Stimulated activated CD8-positive, alpha-beta memory T cell treated with anti-CD3 and anti-CD28 coated beads, Interleukin-15, amount 100 ng/mL, for 48 hours (primary cell): ENCODE results near the gene ABCG1.
A peak's percentile ranks its signal among the peaks of the same experiment; 100 is the strongest.
"Not testable (repeated sequence)": the region's sequence is repeated elsewhere in the genome, so short reads cannot be mapped to it uniquely, and the experiment has no call there.

Experiments
- DNase-seq, 2 donors: peaks; one replicate each; pipeline ENCODE4 v3.0.0-alpha.2; 2020; ENCODE audit warnings: low read depth in 2 of 2

ABCG1 gene

DNA sequence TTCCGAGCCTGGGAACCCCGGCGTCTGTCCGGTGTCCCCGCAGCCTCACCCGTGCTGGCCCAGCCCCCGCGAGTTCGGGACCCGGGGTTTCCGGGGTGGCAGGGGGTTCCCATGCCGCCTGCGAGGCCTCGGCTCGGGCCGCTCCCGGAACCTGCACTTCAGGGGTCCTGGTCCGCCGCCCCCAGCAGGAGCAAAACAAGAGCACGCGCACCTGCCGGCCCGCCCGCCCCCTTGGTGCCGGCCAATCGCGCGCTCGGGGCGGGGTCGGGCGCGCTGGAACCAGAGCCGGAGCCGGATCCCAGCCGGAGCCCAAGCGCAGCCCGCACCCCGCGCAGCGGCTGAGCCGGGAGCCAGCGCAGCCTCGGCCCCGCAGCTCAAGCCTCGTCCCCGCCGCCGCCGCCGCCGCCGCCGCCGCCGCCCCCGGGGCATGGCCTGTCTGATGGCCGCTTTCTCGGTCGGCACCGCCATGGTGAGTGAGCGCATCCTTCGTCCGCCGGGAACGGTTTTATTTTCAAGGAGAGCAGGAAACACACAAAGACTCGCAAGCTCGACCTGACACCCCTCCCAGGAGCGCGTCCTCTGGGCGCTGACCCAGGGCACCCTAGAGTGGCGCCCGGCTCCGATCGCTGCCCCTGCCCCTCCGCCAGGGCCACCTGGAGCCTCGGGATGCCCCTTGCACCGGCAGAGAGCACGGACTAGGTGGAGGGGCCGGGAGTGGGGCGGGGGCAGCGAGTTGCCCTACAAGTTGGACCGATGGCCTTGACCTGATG lies at the start of gene ABCG1:
Gene ABCG1 (plus strand): TSS at position 305 of the 770 bp plus-strand sequence. CDS start 123 bp downstream, at position 428.
- no peak for DNase-seq

DNA sequence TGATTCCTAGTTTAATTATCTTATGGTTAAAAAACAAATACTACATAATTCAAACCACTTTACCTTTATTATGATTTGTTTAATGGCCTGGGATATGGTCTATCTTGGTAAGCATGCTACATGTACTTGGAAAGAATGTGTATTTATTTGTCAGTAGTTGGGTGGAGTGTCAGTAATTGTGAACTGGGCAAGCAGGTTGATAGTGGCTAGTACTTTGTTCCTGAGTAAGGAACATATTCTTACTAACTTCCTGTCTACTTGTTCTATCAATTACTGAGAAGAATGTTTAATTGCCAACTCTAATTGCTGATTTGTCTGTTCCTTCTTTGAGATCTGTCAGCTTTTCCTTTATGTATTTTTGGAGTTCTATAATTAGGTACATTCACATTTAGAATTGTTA lies 49.2 kb upstream of the ABCG1 start:
- DNase-seq = no peak

DNA sequence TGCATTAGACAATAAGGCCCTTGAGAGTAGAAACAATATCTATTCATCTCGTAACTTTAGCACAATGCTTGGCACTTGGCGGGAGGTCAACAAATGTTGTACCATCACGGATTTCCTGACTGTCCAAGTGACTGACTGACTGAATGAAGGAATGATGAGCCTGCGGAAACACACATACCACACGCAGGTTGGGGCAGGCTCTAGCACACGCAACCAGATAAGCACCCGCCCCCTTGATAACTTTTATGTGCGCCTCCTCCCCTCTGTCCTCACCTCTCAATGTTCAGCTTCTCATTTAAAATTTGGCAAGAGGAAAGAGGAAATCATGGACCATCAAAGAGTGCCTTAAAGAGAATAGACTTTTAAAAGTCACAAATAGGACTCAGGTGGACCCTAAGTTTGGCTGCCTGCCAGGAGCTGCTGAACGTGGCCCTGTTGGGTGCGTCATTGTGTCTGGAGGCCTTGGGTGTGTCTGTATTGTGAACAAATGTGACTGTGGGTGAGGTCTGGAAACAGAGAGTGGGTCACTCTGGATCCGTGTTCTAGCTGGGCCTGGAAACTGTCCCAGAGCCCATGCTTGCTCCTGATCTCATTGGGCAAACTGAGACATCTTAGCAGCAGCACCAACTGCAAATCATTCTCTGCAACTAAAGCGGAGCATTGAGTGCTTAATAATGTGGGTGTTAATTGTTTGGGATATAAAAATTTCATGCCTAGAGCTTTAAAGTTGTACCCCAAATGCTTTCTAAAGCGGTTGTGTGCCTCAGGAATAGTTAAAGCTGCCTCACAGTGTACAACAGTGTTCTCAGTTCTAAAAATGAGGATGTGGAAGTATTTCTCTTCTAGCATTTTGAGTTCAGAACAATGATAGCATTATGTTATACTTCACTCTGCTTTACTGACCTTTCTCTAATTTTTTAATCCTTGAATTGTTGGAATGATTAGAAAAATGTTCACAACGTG lies 47.6 kb upstream of the ABCG1 start:
- no peak for DNase-seq

DNA sequence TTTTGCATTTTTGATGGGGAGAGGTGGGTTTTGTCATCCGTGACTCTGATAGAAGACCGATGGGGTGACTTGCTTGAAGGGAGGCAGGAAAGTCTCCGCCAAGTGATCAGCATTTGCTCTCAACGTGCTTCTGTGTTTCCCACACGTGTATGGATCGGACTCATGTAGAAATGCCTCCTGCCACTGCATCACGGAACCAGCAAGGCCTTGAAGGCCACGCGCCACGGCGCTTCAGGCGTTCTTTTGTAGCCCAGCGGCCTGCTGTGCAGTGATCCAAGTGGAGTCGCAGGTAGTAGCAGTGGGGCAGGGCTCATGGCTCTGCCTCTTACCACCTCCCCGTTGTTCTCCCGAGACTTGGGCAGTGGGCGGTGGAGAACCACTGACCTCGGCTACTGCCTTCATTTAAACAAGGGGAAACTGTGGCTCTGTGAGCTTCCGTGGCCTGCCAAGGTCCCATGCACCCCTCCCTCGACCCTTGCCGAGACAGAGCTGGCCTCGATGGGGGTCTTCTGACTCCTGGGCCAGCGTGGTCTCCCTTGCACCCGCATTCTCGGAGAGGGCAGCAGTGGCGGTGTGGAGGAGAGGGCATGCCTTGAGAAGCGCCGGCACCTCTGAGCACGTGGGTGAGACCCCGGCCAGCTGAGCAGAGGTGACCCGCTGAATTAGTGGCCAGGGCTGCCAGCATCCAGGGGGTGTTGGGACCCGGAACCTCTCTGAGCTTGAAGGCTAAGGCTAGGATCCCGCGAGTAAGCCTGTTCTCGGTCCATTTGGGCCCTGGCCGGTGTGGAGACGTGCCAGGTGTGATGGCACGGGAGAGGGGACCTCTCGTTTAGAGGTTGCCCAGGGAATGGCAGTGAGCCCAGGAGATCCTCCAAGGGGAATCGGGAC lies 46.1 kb upstream of the ABCG1 start:
- DNase-seq = no peak

DNA sequence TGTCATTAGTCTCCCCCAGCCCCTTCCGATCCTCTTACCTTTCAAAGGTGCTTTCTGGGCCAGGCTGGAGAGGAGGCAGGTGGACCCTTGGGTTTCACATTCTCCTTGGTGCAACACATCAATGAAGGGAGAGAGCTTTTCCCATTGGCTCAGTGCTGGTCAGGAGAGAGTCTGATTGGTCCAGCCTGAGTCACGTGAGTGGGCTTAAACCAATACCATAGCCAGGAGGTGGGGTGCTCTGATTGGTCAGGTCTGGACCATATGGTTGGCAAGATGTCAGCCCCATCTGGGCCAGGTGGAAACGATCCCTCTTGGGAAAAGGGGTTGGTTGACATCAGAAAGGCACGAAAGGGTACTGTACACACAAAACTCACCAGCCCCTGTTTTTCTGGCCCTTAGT lies 44.8 kb upstream of the ABCG1 start:
- no peak for DNase-seq

DNA sequence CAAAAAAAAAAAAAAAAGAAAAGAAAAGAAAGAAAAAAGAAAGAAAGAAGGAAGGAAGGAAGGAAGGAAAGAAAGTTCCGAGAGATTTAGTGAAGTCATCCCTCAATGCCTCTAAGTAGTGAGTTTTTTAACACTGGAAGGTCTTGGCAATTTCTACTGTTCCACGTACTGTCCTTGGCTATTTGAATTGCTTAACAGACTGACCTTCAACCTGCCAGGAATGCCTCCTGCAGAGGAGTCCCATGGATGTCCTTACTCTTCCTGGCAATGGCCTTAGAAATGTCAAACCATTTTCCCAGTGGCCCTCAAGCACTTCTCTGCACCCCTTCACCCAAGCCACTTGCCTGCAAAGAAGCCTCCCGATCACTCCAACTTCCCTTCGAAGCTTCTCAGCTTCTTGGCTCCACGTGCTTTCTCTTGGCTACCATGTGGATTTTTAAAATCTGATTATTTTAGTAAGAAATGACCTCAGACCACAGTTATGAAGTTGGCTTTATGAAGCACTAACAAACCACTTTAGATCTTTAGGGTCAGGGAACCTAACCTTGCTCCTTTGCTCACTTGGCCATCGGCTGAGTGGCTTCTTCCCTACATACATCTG lies 43.7 kb upstream of the ABCG1 start:
- no peak for DNase-seq

DNA sequence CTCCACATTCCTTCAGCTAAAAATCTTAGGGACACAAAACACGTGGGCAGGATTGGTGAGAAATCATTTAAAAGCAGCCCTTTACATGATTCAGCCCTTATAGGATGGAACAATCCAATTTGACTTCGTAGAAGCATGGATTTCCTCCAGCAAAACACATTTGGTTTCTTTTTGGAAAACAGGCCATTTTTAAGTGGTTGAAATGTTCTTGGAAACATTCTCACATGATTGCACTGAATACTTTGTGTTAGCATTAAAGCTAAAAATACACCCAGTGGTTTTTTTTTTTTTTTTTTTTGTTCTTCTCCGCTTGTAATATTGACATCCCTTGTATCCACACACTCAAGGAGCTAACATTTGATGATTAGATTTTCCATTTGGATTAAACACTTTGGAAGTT lies 42.1 kb upstream of the ABCG1 start:
- DNase-seq = no peak

DNA sequence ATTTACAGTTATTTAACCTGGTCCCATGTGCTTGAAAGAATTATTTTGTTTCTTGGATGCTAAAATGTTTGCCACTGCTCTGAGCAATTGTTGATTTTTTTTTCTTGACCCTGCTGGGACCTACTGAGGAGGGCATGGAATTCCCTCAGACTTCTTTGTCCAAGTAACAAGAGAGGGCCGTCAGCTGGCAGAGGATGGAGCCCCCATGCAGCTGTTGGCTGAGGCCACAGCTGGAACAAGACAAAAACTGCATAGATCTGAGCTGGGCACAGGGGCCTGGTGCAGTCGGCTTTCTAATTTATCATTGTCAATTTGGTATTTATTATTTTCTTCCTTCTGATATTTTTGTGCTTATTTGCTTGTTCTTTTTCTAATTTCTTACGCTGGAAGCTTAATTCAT lies 39.6 kb upstream of the ABCG1 start:
- no peak for DNase-seq

DNA sequence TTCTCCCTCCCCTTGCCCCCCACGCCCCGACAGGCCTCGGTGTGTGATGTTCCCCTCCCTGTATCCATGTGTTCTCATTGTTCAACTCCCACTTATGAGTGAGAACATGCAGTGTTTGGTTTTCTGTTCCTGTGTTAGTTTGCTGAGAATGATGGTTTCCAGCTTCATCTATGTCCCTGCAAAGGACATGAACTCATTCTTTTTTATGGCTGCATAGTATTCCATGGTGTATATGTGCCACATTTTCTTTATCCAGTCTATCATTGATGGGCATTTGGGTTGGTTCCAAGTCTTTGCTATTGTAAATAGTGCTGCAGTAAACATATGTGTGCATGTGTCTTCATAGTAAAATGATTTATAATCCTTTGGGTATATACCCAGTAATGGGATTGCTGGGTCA lies 38.9 kb upstream of the ABCG1 start:
- not testable (repeated sequence) for DNase-seq

DNA sequence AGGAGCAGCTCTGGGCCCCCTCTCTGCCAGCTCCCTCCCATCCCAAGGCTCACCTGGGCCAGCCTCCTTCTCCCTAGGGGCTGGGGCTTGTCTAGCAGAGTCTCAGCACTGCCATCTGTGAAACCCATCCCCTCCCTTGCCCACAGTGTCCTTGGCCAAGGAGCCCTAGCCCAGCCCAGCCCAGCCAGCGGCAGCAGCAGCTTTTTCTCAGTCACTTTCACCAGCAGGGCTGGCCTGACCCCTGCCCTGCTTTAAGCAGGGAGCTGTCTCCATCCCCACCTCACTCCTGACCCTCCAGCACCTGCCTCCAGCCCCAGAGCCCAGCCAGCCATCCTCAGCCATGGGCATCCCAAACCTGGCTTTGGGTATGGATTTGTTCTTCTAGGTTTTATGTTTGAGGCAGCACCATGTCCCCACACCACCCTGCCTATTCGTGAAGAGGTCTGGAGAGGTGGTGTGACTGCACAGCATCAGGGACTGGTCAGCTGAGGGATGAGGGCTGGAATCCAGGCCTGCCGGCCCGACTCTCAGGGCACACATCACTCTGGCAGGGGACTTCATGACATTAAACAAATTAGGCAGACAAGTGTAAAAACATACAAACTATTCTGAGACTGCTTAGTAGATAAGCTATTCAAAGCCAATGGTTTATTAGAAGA lies 36.1 kb upstream of the ABCG1 start:
- DNase-seq = no peak

DNA sequence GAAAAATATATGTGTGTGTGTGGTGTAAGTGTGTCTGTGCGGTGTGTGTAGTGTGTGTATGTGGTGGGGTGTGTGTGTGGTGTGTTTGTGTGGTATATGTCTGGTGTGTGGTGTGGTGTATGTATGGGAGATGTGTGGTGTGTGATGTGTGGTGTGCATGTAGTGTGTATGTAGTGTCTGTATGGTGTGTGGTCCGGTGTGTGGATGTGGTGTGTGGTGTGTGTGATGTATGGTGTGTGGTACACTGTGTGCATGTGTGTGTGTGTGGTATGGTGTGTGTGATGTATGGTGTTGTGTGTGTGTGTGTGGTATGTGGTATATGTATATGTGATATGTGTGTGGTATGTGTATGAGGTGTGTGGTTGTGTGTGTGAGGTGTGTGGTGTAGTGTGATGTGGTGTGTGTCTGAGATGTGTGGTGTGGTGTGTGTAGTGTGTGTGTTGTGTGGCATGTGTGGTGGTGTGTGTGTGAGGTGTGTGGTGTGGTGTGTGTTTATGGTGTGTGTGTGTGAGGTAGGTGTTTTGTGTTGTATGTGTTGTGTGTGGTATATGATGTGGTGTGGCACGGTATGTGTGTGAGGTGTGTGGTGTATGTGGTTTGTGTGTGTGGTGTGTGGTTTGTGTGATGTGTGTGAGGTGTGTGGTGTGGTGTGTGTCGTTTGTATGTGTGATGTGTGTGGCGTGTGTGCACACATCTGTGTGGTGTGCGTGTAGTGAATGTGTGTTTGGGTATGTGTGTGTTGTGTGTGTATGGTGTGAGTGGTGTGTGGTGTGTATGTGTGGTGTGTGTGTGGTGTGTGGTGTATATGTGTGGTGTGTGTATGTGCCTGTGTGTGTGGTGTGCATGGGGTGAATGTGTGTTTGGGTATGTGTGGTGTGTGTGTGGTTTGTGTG lies 35.3 kb upstream of the ABCG1 start:
- DNase-seq = no peak

DNA sequence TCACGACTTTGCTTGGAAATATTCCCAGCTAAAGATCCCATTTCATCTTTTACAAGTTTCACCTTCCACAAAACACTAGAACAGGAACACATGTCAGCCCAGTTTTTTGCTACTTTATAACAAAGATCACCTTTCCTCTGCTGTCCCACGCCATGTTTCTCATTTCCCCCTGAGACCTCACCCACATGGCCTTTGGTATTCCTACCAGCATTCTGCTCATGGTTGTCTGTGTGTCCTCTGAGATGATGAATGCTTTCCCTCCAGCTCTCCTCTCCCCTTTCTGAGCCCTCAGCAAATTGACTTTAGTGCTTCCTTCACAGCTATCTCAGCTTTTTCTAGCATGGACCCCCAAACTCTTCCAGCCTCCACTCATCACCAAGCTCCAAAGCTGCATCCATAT lies 32.3 kb upstream of the ABCG1 start:
- no peak for DNase-seq

DNA sequence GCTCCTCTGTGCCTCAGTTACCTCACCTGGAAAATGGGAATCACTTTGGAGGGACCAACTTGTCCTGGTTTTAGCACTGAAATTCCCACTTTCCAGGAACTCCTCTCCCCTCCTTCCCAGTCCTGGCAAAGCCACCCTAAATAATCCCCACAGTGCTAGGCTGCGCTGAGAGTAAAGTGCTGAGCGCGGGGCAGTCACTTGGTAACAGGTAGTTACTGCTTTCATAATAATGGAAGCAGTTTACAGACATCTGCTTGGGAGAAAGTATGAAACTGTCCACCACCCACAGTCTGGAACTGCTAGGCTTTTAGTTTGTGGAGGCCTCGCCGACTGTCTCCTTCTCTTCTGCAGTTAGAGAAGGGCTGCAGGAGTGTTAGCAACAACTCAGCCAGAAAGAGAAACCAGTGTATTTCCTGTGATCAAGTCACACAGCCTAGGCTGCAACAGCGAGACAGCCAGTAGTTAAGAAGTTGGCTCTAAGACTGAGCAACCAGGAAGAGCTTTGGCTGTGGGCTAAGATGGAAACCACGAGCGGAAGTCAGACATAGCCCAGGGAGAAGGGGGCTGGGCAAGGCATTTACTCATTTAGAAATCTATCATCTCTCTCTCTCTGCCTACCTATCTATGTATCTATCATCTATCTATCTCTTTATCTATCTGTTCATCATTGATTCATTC lies 30.8 kb upstream of the ABCG1 start:
- peak; percentile 54 to 67 for DNase-seq

DNA sequence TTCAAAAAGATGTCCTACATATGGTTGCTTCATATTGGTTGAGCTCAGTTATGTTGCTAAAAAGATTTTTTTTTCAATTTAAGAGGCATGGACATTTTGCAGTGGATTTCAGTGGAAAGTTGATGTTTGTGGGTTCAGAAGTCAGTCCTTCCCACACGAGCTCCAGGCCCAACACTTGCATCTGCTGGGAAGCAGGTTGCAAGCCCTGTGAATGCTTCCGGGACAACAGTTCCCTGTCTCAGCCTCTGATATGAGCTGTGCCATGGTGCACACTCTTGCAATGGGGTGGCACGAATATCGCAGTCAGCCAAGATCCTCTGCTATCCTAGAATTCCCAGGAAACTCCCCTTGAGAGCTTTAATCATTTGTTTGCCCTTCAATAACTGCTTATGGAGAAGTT lies 30.3 kb upstream of the ABCG1 start:
- no peak for DNase-seq

DNA sequence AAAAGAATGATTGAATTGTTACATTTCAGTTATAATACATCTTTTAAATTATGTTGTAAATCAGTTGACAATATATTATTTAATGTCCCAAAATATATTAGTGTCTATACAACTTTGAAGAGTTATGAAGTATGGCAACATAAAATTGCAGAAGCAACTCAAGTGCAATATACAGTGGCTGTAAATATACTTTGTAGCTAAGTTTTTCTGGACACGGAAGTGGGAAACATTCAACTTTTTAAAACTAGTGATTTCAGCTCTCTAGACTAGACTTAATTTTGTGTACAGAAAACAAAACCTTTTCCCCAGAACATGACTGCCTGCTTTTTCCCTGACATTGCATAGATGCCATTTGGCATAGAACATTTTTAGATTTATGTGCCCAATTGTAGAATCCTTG lies 29.5 kb upstream of the ABCG1 start:
- no peak for DNase-seq

DNA sequence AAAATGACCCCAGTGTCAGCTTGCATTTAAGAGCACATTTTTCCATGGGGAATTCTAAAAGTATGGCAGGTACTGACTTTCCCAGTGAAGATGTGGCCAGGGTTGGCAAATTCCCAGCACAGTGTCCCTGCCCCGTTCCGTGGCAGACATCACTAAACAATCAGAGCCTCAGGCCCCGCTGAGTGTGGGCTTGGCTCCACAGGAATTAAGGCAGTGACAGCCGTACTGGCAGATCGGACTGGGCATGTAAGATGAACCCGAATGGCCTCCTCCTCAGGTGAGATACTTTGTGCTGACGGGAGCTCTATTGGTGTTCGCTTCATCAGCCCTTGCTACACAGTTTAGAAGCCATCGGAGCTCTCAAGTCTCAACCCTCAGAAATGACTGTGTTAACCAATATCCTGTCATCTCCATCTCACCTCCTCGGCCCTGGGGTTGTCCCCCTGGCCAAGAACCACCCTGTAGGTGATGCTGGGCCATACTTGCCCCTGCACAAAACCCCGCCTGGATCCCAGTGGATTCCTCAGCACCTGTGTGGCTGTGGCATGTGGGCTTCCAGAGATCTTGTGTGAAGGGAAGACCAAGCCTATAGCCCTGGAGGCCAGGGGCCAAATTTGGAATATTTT lies 29.0 kb upstream of the ABCG1 start:
- DNase-seq = peak; percentile 16 to 30

DNA sequence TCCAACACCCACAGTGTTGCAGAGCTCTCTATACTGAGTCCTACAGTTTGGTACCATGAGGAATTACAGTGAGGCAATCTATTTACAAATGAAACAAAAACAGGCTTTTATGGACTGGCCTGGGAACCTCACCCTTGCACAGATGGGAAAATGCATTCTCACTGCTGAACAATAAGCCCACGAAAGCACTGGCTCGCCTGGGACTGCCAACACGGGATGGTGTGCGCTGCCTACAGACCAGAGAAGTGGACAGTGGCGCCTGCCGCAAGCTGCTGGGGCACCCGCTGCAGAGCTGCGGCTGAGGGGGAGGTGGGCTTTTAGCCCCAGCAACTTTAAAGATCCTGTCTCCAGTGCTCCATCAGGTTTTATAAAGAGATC lies 28.5 kb upstream of the ABCG1 start:
- no peak for DNase-seq

DNA sequence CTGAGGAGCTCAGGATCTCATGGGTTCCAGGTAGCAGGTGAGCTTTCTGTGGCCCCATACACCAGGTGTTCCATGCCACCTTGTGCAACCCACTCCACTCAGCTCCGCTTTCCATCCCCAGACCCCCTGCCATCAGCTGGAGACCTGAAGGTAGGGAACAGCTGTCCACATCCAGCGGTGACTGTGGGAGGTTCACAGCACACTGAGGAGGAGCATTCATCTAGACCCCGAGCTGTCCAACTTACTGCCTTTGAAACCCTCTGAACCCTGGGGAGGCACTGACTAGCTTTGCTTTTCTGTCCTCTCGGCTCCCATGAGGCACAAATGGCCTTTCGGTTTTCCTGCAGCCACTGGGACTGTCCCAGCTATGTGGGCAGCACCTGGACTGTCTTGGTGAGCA lies 27.9 kb upstream of the ABCG1 start:
- DNase-seq = no peak
